Measurements from ENCODE around the gene AXIN1. TPM values are rescaled to one million over a fixed set of nuclear protein-coding genes. Genes with fewer than 3 reads are reported as not detected.
"Not testable (repeated sequence)": the region's sequence is repeated elsewhere in the genome, so short reads cannot be mapped to it uniquely, and the experiment has no call there.

Gene AXIN1
- total and polyA plus RNA-seq, 8 donors = 8.0 to 13.6 (median 10.8) TPM

- 96 to 97% methylated on average over 19 of the region's 19 CpGs for WGBS, 2 donors
- no peaks in the 10 kb centered on the region for H3K9me3 ChIP-seq
- H3K36me3 ChIP-seq = peaks cover 0 to 53% (median 13%) of the 10 kb centered on the region in 3 donors
- intact Hi-C loops (cut with DNase I) = no loop called here
- H3K4me3 ChIP-seq = no peak overlapping the region
- ATAC-seq = no peak
- no peak for FAIRE-seq
- H3K27ac ChIP-seq = no peak overlapping the region
- peaks cover 0 to 7% (median 0%) of the 10 kb centered on the region in 3 donors for H3K4me1 ChIP-seq
- DNase-seq = no peak
- H3K27me3 ChIP-seq = no peaks in the 10 kb centered on the region
- no peak for TF ChIP-seq CTCF (IDR thresholded peaks at IDR 0.05)
Measured at GRCh38 chr16:260326-260725, 92.2 kb downstream of the AXIN1 start.

- no peaks in the 10 kb centered on the region for H3K9me3 ChIP-seq
- no peak for TF ChIP-seq CTCF (IDR thresholded peaks at IDR 0.05)
- no peaks in the 10 kb centered on the region for H3K27me3 ChIP-seq
- ATAC-seq (no peak), FAIRE-seq (no peak), DNase-seq (peak in 1 of 6 donors; percentile 67)
- no peak overlapping the region for H3K27ac ChIP-seq
- 89 to 92% methylated on average over 13 of the region's 13 CpGs for WGBS, 2 donors
- H3K4me1 ChIP-seq = peaks cover 0 to 7% (median 0%) of the 10 kb centered on the region in 3 donors
- peaks cover 0 to 55% (median 13%) of the 10 kb centered on the region in 3 donors for H3K36me3 ChIP-seq
- H3K4me3 ChIP-seq = no peak overlapping the region
- intact Hi-C loops (cut with DNase I) = no loop called here
Measured at GRCh38 chr16:259814-260253, 92.7 kb downstream of the AXIN1 start.

GRCh38 chr16:259226-259625 is 93.3 kb downstream of the AXIN1 start:
- Histone ChIP-seq H3K4me3 (no peak overlapping the region), H3K36me3 (peaks cover 0 to 51% (median 13%) of the 10 kb centered on the region in 3 donors), H3K27me3 (no peaks in the 10 kb centered on the region), H3K9me3 (no peaks in the 10 kb centered on the region), H3K27ac (no peak overlapping the region), H3K4me1 (peaks cover 0 to 7% (median 0%) of the 10 kb centered on the region in 3 donors)
- 89% methylated on average over 10 of the region's 10 CpGs for WGBS, 2 donors
- DNase-seq (no peak), ATAC-seq (no peak), FAIRE-seq (no peak)
- TF ChIP-seq CTCF (IDR thresholded peaks at IDR 0.05) = no peak
- intact Hi-C loops (cut with DNase I) = no loop called here

- intact Hi-C loops (cut with DNase I); FAIRE-seq; H3K4me3 ChIP-seq; DNase-seq; H3K27ac ChIP-seq; H3K9me3 ChIP-seq; H3K27me3 ChIP-seq; ATAC-seq; H3K4me1 ChIP-seq: not testable (repeated sequence)
- 60 to 76% methylated on average over 7 to 11 of the region's 13 CpGs for WGBS, 2 donors
- H3K36me3 ChIP-seq = peaks cover 0 to 39% (median 6%) of the 10 kb centered on the region in 3 donors
Measured at GRCh38 chr16:258091-258490, 94.4 kb downstream of the AXIN1 start.

GRCh38 chr16:255183-255582 is 97.3 kb downstream of the AXIN1 start:
- peaks cover 0 to 14% (median 0%) of the 10 kb centered on the region in 3 donors for H3K36me3 ChIP-seq
- intact Hi-C loops (cut with DNase I) = no loop called here
- no peak for TF ChIP-seq CTCF (IDR thresholded peaks at IDR 0.05)
- no peaks in the 10 kb centered on the region for H3K9me3 ChIP-seq
- no peak for DNase-seq
- H3K4me3 ChIP-seq = no peak overlapping the region
- peaks cover 0 to 7% (median 6%) of the 10 kb centered on the region in 3 donors for H3K4me1 ChIP-seq
- WGBS, 2 donors = 96% methylated on average over 6 of the region's 6 CpGs
- no peaks in the 10 kb centered on the region for H3K27me3 ChIP-seq
- ATAC-seq = no peak
- FAIRE-seq = no peak
- H3K27ac ChIP-seq = no peak overlapping the region

All from pancreas (tissue), 10 donors.